ENCODE data around the gene SLC4A5. TPM values are rescaled to one million over a fixed set of nuclear protein-coding genes. Genes with fewer than 3 reads are reported as not detected.
A peak's percentile ranks its signal among the peaks of the same experiment; 100 is the strongest.
"Not testable (repeated sequence)": the region's sequence is repeated elsewhere in the genome, so short reads cannot be mapped to it uniquely, and the experiment has no call there.

Gene SLC4A5
- polyA plus RNA-seq, 6 donors from 2014 or later = 0.44 to 0.82 (median 0.70) TPM; not detected in 3

DNA sequence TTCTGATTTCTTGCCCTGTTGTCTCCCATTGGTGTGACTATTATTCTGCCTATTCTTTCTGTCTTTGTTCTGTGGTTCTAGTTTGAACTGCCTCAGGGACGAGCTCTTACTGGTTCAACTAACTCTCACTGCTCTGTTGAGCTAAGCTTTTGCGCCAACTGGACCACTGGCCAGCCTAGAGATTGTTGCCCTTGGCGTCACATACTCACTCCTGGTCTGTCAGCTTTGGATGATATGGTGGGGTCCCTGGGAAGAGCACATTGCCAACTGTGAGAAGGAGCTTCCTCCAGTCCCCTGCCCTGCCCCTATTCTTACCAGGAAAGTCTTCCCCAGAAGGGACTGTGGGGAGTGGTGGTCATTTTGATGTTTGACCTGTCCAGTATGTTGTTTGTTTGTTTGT, 138.8 kb downstream of the SLC4A5 start:
- ATAC-seq (ENCODE audit: low read depth in 2 of 2) (no peak), DNase-seq (no peak)
- H3K36me3 Mint-ChIP-seq = no peaks in the 10 kb centered on the region
- no peaks in the 10 kb centered on the region for H3K9me3 Mint-ChIP-seq
- H3K4me3 Mint-ChIP-seq = no peak overlapping the region
- H3K4me1 Mint-ChIP-seq = peaks cover 22 to 40% (median 23%) of the 10 kb centered on the region in 3 donors
- H3K27ac Mint-ChIP-seq = no peak overlapping the region
- H3K27me3 Mint-ChIP-seq = no peaks in the 10 kb centered on the region

- ATAC-seq (ENCODE audit: low read depth in 2 of 2) = no peak
- no peaks in the 10 kb centered on the region for H3K36me3 Mint-ChIP-seq
- H3K9me3 Mint-ChIP-seq = no peaks in the 10 kb centered on the region
- H3K4me3 Mint-ChIP-seq = peak overlapping the region in 2 of 8 donors; percentile 40 to 83
- H3K27ac Mint-ChIP-seq = peak overlapping the region in 1 of 6 donors; percentile 9
- peaks cover 34 to 44% (median 36%) of the 10 kb centered on the region in 3 donors for H3K4me1 Mint-ChIP-seq
- no peaks in the 10 kb centered on the region for H3K27me3 Mint-ChIP-seq
- DNase-seq = no peak
Measured at GRCh38 chr2:74201596-74201995, 141.6 kb downstream of the SLC4A5 start.

DNA sequence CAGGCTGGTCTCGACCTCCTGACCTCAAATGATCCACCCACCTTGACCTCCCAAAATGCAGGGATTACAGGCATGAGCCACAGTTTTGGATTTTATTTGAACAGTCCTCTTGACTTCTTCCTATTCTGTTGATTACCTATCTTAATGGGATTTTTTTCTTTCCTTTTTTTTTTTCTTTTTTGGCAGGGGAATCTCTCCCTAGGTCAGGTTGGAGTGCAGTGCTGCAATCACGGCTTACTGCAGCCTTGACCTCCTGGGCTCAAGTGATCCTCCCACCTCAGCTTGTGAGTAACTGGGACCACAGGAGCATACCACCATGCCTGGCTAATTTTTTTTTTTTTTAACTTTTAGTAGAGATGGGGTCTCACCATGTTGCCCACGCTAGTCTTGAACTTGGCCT, 142.0 kb downstream of the SLC4A5 start:
- Mint-ChIP-seq H3K9me3 (no peaks in the 10 kb centered on the region), H3K4me1 (peaks cover 30 to 40% (median 32%) of the 10 kb centered on the region in 3 donors), H3K27me3 (no peaks in the 10 kb centered on the region), H3K27ac (peak overlapping the region in 1 of 6 donors; percentile 54), H3K4me3 (peak overlapping the region in 2 of 8 donors; percentile 40 to 83), H3K36me3 (no peaks in the 10 kb centered on the region)
- DNase-seq (no peak), ATAC-seq (ENCODE audit: low read depth in 2 of 2) (no peak)

DNA sequence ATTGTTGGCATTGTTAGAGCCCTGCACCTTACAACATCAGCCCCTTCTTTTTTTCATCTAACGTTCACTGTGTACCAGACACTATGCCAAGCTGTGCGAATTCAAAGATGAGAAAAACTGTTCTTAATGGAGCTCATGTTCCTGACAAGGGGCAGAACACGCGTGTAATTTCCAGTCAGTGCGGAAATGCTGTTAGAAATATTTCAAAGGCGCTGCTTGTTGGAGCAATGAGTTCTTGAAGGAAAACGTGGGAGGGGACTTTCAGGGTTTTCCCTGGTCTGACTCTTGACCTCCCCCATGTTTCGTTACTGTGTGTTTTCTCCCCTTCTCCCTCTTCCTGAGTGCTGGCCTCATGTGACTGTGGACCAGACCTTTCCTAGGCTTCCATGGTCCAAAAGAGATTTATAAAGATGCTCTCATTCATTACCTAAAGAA, 143.3 kb downstream of the SLC4A5 start:
- Mint-ChIP-seq H3K4me1 (peaks cover 22 to 27% (median 23%) of the 10 kb centered on the region in 3 donors), H3K4me3 (peak overlapping the region; percentile 83 to 99 (median 97)), H3K36me3 (no peaks in the 10 kb centered on the region), H3K27me3 (no peaks in the 10 kb centered on the region), H3K9me3 (no peaks in the 10 kb centered on the region), H3K27ac (peak overlapping the region in 4 of 6 donors; percentile 69 to 99 (median 92))
- no peak for DNase-seq
- ATAC-seq (ENCODE audit: low read depth in 2 of 2) = no peak

DNA sequence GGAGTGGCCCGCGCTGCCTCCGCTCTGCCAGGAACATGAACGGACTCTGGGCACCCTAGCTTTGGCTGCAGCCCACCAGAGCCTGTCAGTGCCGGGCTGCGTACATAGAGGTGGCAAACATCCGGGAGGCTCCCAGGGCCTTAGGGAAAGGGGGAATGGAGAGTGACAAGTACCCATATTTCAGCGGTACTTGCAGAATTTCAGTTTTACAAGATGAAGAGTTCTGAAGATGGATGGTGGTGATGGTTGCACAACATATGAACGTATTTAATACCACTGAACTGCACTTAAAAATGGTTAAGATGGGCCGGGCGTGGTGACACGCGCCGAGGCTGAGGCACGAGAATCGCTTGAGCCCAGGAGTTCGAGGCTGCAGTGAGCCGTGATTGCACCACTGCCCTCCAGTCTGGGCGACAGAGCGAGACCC, 143.9 kb downstream of the SLC4A5 start:
- ATAC-seq (ENCODE audit: low read depth in 2 of 2) (no peak), DNase-seq (no peak)
- Mint-ChIP-seq H3K4me3 (peak overlapping the region; percentile 83 to 99 (median 97)), H3K4me1 (peaks cover 22 to 24% (median 23%) of the 10 kb centered on the region in 3 donors), H3K27me3 (no peaks in the 10 kb centered on the region), H3K9me3 (no peaks in the 10 kb centered on the region), H3K36me3 (no peaks in the 10 kb centered on the region), H3K27ac (peak overlapping the region; percentile 92 to 99 (median 96))

- DNase-seq (peak; percentile 89), ATAC-seq (ENCODE audit: low read depth in 2 of 2) (peak; percentile 86 to 87)
- H3K27ac Mint-ChIP-seq = peak within 1 kb of the TSS; percentile 98 to 100 (median 99)
- no peaks in the 10 kb centered on the region for H3K9me3 Mint-ChIP-seq
- no peaks in the 10 kb centered on the region for H3K36me3 Mint-ChIP-seq
- peaks cover 22 to 23% (median 22%) of the 10 kb centered on the region in 3 donors for H3K4me1 Mint-ChIP-seq
- no peaks in the 10 kb centered on the region for H3K27me3 Mint-ChIP-seq
- H3K4me3 Mint-ChIP-seq = peak within 1 kb of the TSS; percentile 83 to 99 (median 98)
Measured at GRCh38 chr2:74198461-74199274, 144.5 kb downstream of the SLC4A5 start, which contains the start of gene MTHFD2. Gene MTHFD2 (plus strand): TSS chr2:74198615. CDS start chr2:74198642, 27 bp downstream.

DNA sequence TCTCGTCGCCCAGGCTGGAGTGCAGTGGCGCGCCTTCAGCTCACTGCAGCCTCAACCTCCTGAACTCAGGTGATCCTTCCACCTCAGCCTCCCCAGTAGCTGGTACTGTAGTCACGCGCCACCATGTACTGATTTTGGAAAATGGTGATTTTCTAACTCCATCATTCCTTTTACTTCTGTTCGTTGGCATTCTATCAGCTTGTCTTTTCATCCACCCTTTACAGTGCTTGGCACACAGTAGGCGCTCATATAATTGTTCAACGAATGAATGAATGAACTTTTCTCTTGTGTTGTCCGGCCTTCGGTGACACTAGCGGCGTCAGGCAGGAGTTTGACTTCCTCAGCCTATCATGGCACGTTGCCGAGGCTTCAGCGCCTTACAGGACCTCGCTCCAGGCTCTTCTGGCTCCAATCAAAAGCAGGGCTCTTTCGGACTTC, 145.2 kb downstream of the SLC4A5 start:
- peaks cover 21 to 23% (median 22%) of the 10 kb centered on the region in 3 donors for H3K4me1 Mint-ChIP-seq
- H3K4me3 Mint-ChIP-seq = peak overlapping the region; percentile 83 to 99 (median 98)
- H3K27me3 Mint-ChIP-seq = no peaks in the 10 kb centered on the region
- DNase-seq (no peak), ATAC-seq (ENCODE audit: low read depth in 2 of 2) (no peak)
- peak overlapping the region; percentile 98 to 100 (median 99) for H3K27ac Mint-ChIP-seq
- no peaks in the 10 kb centered on the region for H3K9me3 Mint-ChIP-seq
- no peaks in the 10 kb centered on the region for H3K36me3 Mint-ChIP-seq

DNA sequence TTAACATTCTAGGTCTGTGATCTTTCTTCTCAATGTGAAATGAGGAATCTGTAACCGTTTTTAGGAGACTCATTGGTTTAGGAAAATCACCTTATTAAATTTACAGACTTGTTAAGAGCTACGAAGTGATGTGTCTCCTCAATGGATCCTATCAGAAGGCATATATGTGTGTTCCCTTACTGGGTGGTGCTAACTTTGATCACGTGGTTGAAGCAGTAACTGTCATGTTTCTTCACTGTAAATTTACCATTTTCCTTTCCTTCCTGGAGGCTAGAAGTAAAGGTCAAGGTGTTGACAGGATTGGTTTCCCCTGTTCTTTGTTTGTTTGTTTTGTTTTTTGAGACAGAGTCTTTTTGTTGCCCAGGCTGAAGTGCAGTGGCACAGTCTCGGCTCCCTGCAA, 146.2 kb downstream of the SLC4A5 start:
- Mint-ChIP-seq H3K4me3 (peak overlapping the region in 2 of 8 donors; percentile 24 to 57), H3K27me3 (no peaks in the 10 kb centered on the region), H3K27ac (peak overlapping the region in 2 of 6 donors; percentile 30 to 34)

GRCh38 chr2:74194799-74195198, 148.4 kb downstream of the SLC4A5 start:
- Mint-ChIP-seq H3K27me3 (peaks cover 0 to 3% (median 0%) of the 10 kb centered on the region in 3 donors), H3K27ac (no peak overlapping the region), H3K4me1 (peaks cover 17 to 18% (median 17%) of the 10 kb centered on the region in 3 donors), H3K9me3 (no peaks in the 10 kb centered on the region), H3K4me3 (no peak overlapping the region), H3K36me3 (no peaks in the 10 kb centered on the region)
- DNase-seq (no peak), ATAC-seq (ENCODE audit: low read depth in 2 of 2) (no peak)

More for the DNA sequence above, 146.2 kb downstream of the SLC4A5 start:
- H3K4me1 Mint-ChIP-seq = peaks cover 21 to 23% (median 22%) of the 10 kb centered on the region in 3 donors
- H3K9me3 Mint-ChIP-seq = no peaks in the 10 kb centered on the region
- no peaks in the 10 kb centered on the region for H3K36me3 Mint-ChIP-seq
- DNase-seq (no peak), ATAC-seq (ENCODE audit: low read depth in 2 of 2) (no peak)

DNA sequence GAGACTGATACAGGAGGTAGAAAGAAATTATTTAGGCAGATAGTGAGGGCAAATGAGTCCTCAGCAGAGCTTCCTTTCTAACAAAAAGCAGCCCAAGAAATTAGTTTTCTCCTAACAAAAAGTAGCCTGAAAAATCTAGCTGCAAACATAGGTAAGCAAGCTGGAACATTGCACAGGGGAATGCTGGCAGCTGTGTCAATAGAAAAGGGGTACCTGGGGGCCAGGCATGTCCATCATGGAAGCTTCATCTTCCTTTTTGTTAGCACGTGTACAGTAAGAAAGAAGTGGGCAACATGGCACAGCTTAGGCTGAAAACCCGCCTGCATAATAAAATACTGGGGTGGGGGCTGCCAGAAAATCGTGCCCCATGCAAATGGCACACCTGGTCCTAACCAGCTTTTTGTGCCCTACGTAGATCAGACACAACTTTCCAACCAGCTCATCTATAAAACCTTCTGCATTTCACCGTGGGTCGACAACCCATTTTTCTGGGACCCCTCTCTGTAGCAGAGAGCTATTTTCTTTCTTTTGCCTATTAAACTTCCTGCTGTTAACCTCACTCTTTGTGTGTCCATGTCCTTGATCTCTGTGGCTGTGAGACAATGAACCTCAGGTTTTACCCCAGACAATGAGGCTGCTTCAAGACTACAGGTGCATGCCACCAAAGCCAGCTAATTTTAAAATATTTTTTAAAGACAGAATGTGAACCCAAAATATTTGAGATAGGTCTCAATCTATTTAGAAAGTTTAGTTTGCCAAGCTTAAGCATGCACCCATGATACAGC, 151.4 kb downstream of the SLC4A5 start:
- H3K27ac Mint-ChIP-seq = peak overlapping the region in 1 of 6 donors; percentile 9
- H3K4me1 Mint-ChIP-seq = peaks cover 0 to 11% (median 4%) of the 10 kb centered on the region in 3 donors
- DNase-seq (no peak), ATAC-seq (ENCODE audit: low read depth in 2 of 2) (no peak)
- no peak overlapping the region for H3K4me3 Mint-ChIP-seq
- no peaks in the 10 kb centered on the region for H3K9me3 Mint-ChIP-seq
- H3K36me3 Mint-ChIP-seq = no peaks in the 10 kb centered on the region
- peaks cover 0 to 3% (median 0%) of the 10 kb centered on the region in 3 donors for H3K27me3 Mint-ChIP-seq

DNA sequence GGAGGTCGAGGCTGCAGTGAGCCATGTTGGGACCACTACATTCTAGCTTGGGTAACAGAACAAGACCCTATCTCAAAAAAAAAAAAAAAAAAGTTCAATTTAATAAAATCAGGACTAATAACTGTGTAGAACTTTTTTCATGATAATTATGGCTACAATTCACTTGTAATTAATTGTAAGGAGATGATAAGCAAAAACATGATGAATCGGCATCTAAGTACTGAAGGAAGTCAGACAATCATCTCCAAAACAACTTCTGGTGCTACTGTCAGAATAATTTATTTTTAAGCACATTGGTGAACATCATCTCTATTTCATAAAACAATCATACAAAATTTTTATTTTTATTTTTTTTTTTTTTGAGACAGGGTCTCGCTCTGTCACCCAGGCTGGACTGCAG, 154.5 kb downstream of the SLC4A5 start:
- H3K9me3 Mint-ChIP-seq = peaks cover 0 to 13% (median 6%) of the 10 kb centered on the region in 7 donors

DNA sequence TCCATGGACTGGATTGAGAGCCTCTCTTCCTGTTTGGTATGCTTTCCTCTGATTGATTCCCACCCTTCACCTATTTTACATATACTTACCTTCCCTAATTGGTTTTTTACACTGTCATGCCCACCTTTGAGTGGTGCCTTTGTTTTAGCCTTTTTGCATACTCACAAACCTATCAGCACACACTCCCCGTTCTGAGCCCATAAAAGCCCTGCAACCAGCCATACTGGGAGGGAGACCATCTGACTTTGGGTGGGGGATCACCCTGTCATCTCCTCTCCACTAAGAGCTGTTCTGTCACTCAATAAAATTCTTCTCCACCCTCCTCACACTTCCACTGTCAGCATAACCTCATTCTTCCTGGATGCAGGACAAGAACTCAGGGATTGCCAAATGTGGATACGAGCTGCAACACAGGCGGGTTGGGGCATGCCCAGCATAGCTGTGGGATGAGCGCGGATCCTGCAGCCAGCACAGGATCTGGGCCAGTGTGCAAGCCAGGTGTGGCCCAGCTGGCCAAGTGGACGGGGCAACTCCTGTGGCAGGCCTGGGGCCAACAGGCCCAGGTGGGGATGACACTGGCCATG, 155.1 kb downstream of the SLC4A5 start:
- Mint-ChIP-seq H3K27ac (peak overlapping the region in 4 of 6 donors; percentile 56 to 92 (median 72)), H3K9me3 (peaks cover 0 to 13% (median 6%) of the 10 kb centered on the region in 7 donors), H3K4me3 (no peak overlapping the region), H3K27me3 (peaks cover 0 to 3% (median 0%) of the 10 kb centered on the region in 3 donors), H3K36me3 (peaks cover 0 to 8% of the 10 kb centered on the region in 2 donors), H3K4me1 (peaks cover 25 to 40% (median 27%) of the 10 kb centered on the region in 3 donors)
- no peak for ATAC-seq (ENCODE audit: low read depth in 2 of 2)
- no peak for DNase-seq

More for the DNA sequence above, 154.5 kb downstream of the SLC4A5 start:
- DNase-seq = no peak
- H3K4me1 Mint-ChIP-seq = peaks cover 24 to 37% (median 26%) of the 10 kb centered on the region in 3 donors
- no peak overlapping the region for H3K27ac Mint-ChIP-seq
- H3K4me3 Mint-ChIP-seq = no peak overlapping the region
- no peak for ATAC-seq (ENCODE audit: low read depth in 2 of 2)
- peaks cover 0 to 3% (median 0%) of the 10 kb centered on the region in 3 donors for H3K27me3 Mint-ChIP-seq
- peaks cover 0 to 8% of the 10 kb centered on the region in 2 donors for H3K36me3 Mint-ChIP-seq

DNA sequence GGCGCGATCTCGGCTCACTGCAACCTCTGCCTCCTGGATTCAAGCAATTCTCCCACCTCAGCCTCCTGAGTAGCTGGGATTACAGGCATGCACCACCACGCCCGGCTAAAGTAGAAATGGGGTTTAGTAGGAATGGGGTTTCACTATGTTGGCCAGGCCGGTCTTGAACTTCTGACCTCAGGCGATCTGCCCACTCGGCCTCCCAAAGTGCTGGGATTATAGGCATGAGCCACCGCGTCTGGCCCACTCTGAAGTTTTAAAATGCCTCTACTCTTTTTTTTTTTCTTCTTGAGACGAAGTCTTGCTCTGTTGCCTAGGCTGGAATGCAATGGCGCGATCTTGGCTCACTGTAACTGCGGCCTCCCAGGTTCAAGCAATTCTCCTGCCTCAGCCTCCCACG, 156.5 kb downstream of the SLC4A5 start:
- Mint-ChIP-seq H3K4me3 (peak overlapping the region in 3 of 8 donors; percentile 25 to 77 (median 48)), H3K4me1 (peaks cover 27 to 51% (median 31%) of the 10 kb centered on the region in 3 donors), H3K27ac (peak overlapping the region; percentile 82 to 96 (median 93)), H3K9me3 (peaks cover 0 to 13% (median 6%) of the 10 kb centered on the region in 7 donors)
- ATAC-seq (ENCODE audit: low read depth in 2 of 2); DNase-seq; H3K36me3 Mint-ChIP-seq; H3K27me3 Mint-ChIP-seq: not testable (repeated sequence)
